HL-60 (cell line): ENCODE data around the gene EML3.

Source experiments
- CTCF ChIP-seq: IDR thresholded peaks from one replicate; pipeline ENCODE4 v1.5.1; 2011; ENCODE audit warnings: low read length, control low read depth, inconsistent platforms; ENCODE audit not compliant: insufficient read depth
- POLR2AphosphoS5 ChIP-seq: IDR thresholded peaks from 2 replicates; pipeline ENCODE4 v1.6.1; 2012; ENCODE audit warnings: low read depth
- REST ChIP-seq: IDR thresholded peaks from 2 replicates; pipeline ENCODE4 v1.6.1; 2012; ENCODE audit warnings: low read depth; ENCODE audit not compliant: insufficient replicate concordance
- SPI1 ChIP-seq: IDR thresholded peaks from 2 replicates; pipeline ENCODE4 v1.6.1; 2012; ENCODE audit warnings: low read depth, mild to moderate bottlenecking, borderline replicate concordance

- TF ChIP-seq SPI1 (no peak), CTCF (no peak), REST (no peak), POLR2AphosphoS5 (no peak)
Measured at GRCh38 chr11:62652161-62653006, 39.8 kb upstream of the EML3 start.
